Liver (tissue), 9 donors: ENCODE results near the gene ATXN1. TPM values are rescaled to one million over a fixed set of nuclear protein-coding genes. Genes with fewer than 3 reads are reported as not detected.

Source experiments
- DNase-seq: peaks from one replicate; pipeline ENCODE4 v3.0.0-alpha.2; 2017; ENCODE audit warnings: low spot score
- H3K27ac ChIP-seq, 2 donors: one replicate each; pipeline ENCODE4 v1.7.0; 2013; ENCODE audit warnings: inconsistent platforms in 2 of 2, low read length in 2 of 2, control low read depth in 1 of 2, low read depth in 1 of 2, mild to moderate bottlenecking in 1 of 2
- H3K27me3 ChIP-seq, 4 donors: one replicate each; pipeline versions ENCODE4 v1.6.1 to v1.7.0; 2013; ENCODE audit warnings: low read length in 3 of 4, inconsistent platforms in 1 of 4, mild to moderate bottlenecking in 1 of 4, moderate library complexity in 1 of 4; ENCODE audit not compliant: control insufficient read depth in 4 of 4, insufficient read depth in 4 of 4
- H3K36me3 ChIP-seq, 4 donors: one replicate each; pipeline versions ENCODE4 v1.6.1 to v1.7.0; 2013; ENCODE audit warnings: low read length in 3 of 4, mild to moderate bottlenecking in 3 of 4, low read depth in 1 of 4, moderate library complexity in 1 of 4; ENCODE audit not compliant: control insufficient read depth in 4 of 4, insufficient read depth in 3 of 4
- H3K4me1 ChIP-seq, 4 donors: one replicate each; pipeline versions ENCODE4 v1.6.1 to v1.7.0; 2013; ENCODE audit warnings: low read length in 3 of 4, mild to moderate bottlenecking in 3 of 4, moderate library complexity in 1 of 4; ENCODE audit not compliant: control insufficient read depth in 4 of 4, insufficient read depth in 4 of 4
- H3K4me3 ChIP-seq, 3 donors: one replicate each; pipeline versions ENCODE4 v1.6.1 to v1.7.0; 2013; ENCODE audit warnings: low read length in 3 of 3, control low read depth in 1 of 3, low read depth in 1 of 3, mild to moderate bottlenecking in 1 of 3
- H3K9ac ChIP-seq, 2 donors: one replicate each; pipeline ENCODE4 v1.7.0; 2013; ENCODE audit warnings: low read length in 2 of 2, mild to moderate bottlenecking in 2 of 2, moderate library complexity in 2 of 2, control low read depth in 1 of 2, low read depth in 1 of 2
- H3K9me3 ChIP-seq, 4 donors: one replicate each; pipeline versions ENCODE4 v1.6.1 to v1.7.0; 2013; ENCODE audit warnings: low read length in 3 of 4; ENCODE audit not compliant: control insufficient read depth in 4 of 4
- ATF3 ChIP-seq: IDR thresholded peaks from 2 replicates; pipeline ENCODE4 v1.6.1; 2016; ENCODE audit warnings: antibody characterized with exemption
- CTCF ChIP-seq: fragments of 150-350 bp; IDR thresholded peaks from 2 replicates; pipeline ENCODE4 v1.5.1; 2017; ENCODE audit warnings: improper control_type of control experiment, low read depth, low read length; ENCODE audit not compliant: missing input control
- EGR1 ChIP-seq, 2 donors: IDR thresholded peaks; 2 replicates each; pipeline ENCODE4 v1.6.1; 2016 to 2018; ENCODE audit warnings: antibody characterized with exemption in 2 of 2, low read depth in 2 of 2
- FOXA1 ChIP-seq: IDR thresholded peaks from 2 replicates; pipeline ENCODE4 v1.6.1; 2016; ENCODE audit warnings: antibody characterized with exemption
- FOXA2 ChIP-seq: IDR thresholded peaks from 2 replicates; pipeline ENCODE4 v1.6.1; 2016; ENCODE audit warnings: antibody characterized with exemption
- GABPA ChIP-seq, 2 donors: IDR thresholded peaks in 1 of 2; conservative IDR thresholded peaks in 1 of 2; 2 replicates each; pipeline ENCODE4 v1.6.1; 2016; ENCODE audit warnings: antibody characterized with exemption in 2 of 2, mild to moderate bottlenecking in 1 of 2, moderate library complexity in 1 of 2
- HNF4A ChIP-seq, 2 donors: conservative IDR thresholded peaks; 2 replicates each; pipeline ENCODE4 v1.6.1; 2016; ENCODE audit warnings: antibody characterized with exemption in 2 of 2, mild to moderate bottlenecking in 2 of 2
- HNF4G ChIP-seq: IDR thresholded peaks from 2 replicates; pipeline ENCODE4 v1.6.1; 2016; ENCODE audit warnings: antibody characterized with exemption
- JUND ChIP-seq, 2 donors: IDR thresholded peaks; 2 replicates each; pipeline ENCODE4 v1.6.1; 2016; ENCODE audit warnings: antibody characterized with exemption in 2 of 2
- NR2F2 ChIP-seq: IDR thresholded peaks from 2 replicates; pipeline ENCODE4 v1.6.1; 2016; ENCODE audit warnings: antibody characterized with exemption
- RAD21 ChIP-seq, 2 donors: IDR thresholded peaks; 2 replicates each; pipeline ENCODE4 v1.6.1; 2016; ENCODE audit warnings: antibody characterized with exemption in 2 of 2, mild to moderate bottlenecking in 2 of 2
- REST ChIP-seq: IDR thresholded peaks from 2 replicates; pipeline ENCODE4 v1.6.1; 2016; ENCODE audit warnings: antibody characterized with exemption, mild to moderate bottlenecking
- RXRA ChIP-seq, 2 donors: IDR thresholded peaks; 2 replicates each; pipeline ENCODE4 v1.6.1; 2017 to 2018; ENCODE audit warnings: antibody characterized with exemption in 2 of 2, mild to moderate bottlenecking in 1 of 2
- SP1 ChIP-seq: IDR thresholded peaks from 2 replicates; pipeline ENCODE4 v1.6.1; 2018; ENCODE audit warnings: antibody characterized with exemption, mild to moderate bottlenecking
- TAF1 ChIP-seq: conservative IDR thresholded peaks from 2 replicates; pipeline ENCODE4 v1.6.1; 2016; ENCODE audit warnings: antibody characterized with exemption, mild to moderate bottlenecking
- YY1 ChIP-seq: IDR thresholded peaks from 2 replicates; pipeline ENCODE4 v1.6.1; 2016; ENCODE audit warnings: antibody characterized with exemption, mild to moderate bottlenecking
- WGBS: extraction: QIAGEN DNeasy Blood & Tissue Kit; methylation state at CpG from one replicate; pipeline ENCODE4 v1.1.7; 2013; 5-methylcytosine and 5-hydroxymethylcytosine counted together
- polyA plus RNA-seq, 2 donors: library from polyadenylated mRNA; stranded (reverse) in 1 of 2; unstranded in 1 of 2; fragments of 200-250 nt in 1 of 2; fragments of >200 nt in 1 of 2; fragmentation: Nextera tagmentation in 1 of 2; extraction: Ambion mirVana in 1 of 2; gene quantifications; one replicate each; pipeline versions ENCODE4 v1.2.1 to v1.2.3, GENCODE V29; 2013 to 2015
- total RNA-seq, 2 donors: library from RNA; depleted of rRNA; stranded (reverse); fragments of >200 nt; gene quantifications; one replicate each; pipeline ENCODE4 v1.2.3, GENCODE V29; 2014
- TF ChIP-seq, protein P1 (sequence below): IDR thresholded peaks from 2 replicates; pipeline ENCODE4 v1.6.1; 2016; ENCODE audit warnings: antibody characterized with exemption
- TF ChIP-seq, protein P2 (sequence below): IDR thresholded peaks from 2 replicates; pipeline ENCODE4 v1.6.1; 2016; ENCODE audit warnings: antibody characterized with exemption
- donor health status: healthy.
- donor health status: healthy.
- donor health status: healthy.
- donor health status: healthy.
- donor health status: healthy.

The ATXN1 gene
- total and polyA plus RNA-seq, 4 donors = 4.3 to 29.7 (median 8.2) TPM

DNA sequence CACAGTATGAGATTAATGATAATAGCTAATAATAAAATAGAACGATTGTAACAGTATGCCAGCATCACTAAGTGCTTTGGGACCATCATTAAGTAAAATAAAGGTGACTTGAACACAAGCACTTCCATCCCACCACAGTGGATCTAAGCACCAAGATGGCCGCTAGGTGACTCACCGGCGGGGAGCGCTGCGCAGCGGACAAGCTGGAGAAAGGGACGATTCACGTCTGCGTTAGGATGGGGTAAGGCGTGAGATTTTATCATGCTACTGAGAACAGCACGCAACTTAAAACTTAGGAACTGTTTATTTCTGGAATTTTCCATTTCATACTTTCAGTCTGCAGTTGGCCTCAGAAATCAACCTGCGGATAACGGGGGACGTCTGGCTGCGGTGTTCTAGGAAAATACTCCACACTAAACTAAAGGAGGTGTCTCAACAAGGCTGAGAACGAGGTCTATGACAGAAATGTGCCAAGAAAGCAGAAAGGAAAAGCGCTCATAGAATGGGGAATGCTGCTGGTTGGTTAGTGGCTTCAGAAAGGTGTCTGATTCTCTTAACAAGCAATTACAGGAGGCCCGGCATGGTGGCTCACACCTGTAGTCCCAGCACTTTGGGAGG lies 408.3 kb downstream of the ATXN1 start:
- WGBS = 97% methylated on average over 19 of the region's 19 CpGs
- no peak overlapping the region for H3K4me3 ChIP-seq
- no peak overlapping the region for H3K9ac ChIP-seq
- H3K27me3 ChIP-seq = no peaks in the 10 kb centered on the region
- H3K9me3 ChIP-seq = no peaks in the 10 kb centered on the region
- DNase-seq = no peak
- TF ChIP-seq TAF1 (no peak), RXRA (IDR thresholded peaks at IDR 0.05) (no peak), YY1 (no peak), SP1 (no peak), FOXA2 (no peak), JUND (IDR thresholded peaks at IDR 0.05) (no peak), CTCF (no peak)
- TF ChIP-seq, protein P1, sequence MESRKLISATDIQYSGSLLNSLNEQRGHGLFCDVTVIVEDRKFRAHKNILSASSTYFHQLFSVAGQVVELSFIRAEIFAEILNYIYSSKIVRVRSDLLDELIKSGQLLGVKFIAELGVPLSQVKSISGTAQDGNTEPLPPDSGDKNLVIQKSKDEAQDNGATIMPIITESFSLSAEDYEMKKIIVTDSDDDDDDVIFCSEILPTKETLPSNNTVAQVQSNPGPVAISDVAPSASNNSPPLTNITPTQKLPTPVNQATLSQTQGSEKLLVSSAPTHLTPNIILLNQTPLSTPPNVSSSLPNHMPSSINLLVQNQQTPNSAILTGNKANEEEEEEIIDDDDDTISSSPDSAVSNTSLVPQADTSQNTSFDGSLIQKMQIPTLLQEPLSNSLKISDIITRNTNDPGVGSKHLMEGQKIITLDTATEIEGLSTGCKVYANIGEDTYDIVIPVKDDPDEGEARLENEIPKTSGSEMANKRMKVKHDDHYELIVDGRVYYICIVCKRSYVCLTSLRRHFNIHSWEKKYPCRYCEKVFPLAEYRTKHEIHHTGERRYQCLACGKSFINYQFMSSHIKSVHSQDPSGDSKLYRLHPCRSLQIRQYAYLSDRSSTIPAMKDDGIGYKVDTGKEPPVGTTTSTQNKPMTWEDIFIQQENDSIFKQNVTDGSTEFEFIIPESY = no peak
- H3K36me3 ChIP-seq = no peaks in the 10 kb centered on the region
- H3K27ac ChIP-seq = no peak overlapping the region
- no peaks in the 10 kb centered on the region for H3K4me1 ChIP-seq

DNA sequence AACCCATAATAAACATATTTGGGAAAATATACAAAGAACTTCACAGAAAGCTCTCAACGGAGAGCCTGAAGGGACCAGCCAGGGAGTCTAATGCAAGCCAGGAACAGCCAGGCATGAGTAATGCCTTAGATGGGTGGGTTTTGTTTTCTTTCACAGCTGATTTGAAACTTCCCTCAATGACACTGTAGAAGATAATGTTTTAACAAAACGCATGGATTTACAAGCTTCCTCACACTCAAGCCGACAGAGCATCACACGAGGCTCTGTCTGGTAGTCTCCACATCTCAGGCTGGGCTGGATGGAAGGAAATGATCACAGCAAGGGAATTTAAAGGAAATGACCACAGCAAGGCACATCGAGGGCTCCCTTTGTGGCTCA lies 409.0 kb downstream of the ATXN1 start:
- H3K27ac ChIP-seq = no peak overlapping the region
- H3K36me3 ChIP-seq = no peaks in the 10 kb centered on the region
- H3K9me3 ChIP-seq = no peaks in the 10 kb centered on the region
- H3K27me3 ChIP-seq = no peaks in the 10 kb centered on the region
- no peaks in the 10 kb centered on the region for H3K4me1 ChIP-seq
- no peak overlapping the region for H3K9ac ChIP-seq
- no peak overlapping the region for H3K4me3 ChIP-seq
- DNase-seq = no peak
- WGBS = 85% methylated on average over 5 of the region's 5 CpGs
- no peak for TF ChIP-seq JUND (IDR thresholded peaks at IDR 0.05)
- no peak for TF ChIP-seq TAF1
- no peak for TF ChIP-seq SP1
- no peak for TF ChIP-seq EGR1 (IDR thresholded peaks at IDR 0.05; ENCODE audit: low read depth in 2 of 2)

DNA sequence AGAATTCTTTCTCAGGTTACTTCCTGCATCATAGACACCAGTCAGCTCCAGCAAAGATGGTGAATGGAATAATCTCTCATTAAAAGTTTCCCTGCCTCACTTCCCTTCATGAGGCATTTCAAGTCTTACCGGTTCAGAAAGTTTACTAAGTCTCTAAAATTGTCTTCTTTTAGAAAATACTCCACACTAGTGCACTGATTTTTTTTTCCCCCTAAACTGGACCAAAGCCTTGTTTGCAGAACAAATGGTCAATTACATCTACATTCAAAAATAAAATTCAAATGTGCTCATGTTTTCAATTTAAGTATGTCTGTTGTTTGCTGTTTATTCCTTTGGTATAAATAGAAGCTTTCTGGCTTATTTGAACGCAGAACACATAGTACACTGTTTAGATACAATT lies 411.7 kb downstream of the ATXN1 start:
- DNase-seq = no peak
- H3K9me3 ChIP-seq = no peaks in the 10 kb centered on the region
- no peaks in the 10 kb centered on the region for H3K36me3 ChIP-seq
- H3K4me1 ChIP-seq = no peaks in the 10 kb centered on the region
- no peaks in the 10 kb centered on the region for H3K27me3 ChIP-seq
- WGBS = 90% methylated on average over 2 of the region's 2 CpGs
- H3K27ac ChIP-seq = no peak overlapping the region
- H3K9ac ChIP-seq = no peak overlapping the region
- H3K4me3 ChIP-seq = no peak overlapping the region
- TF ChIP-seq HNF4A (conservative IDR thresholded peaks at IDR 0.05) = no peak
- TF ChIP-seq FOXA1 = no peak
- no peak for TF ChIP-seq YY1
- TF ChIP-seq, protein P2, sequence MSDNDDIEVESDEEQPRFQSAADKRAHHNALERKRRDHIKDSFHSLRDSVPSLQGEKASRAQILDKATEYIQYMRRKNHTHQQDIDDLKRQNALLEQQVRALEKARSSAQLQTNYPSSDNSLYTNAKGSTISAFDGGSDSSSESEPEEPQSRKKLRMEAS = no peak
- TF ChIP-seq REST = no peak
- TF ChIP-seq NR2F2 = no peak
- no peak for TF ChIP-seq RAD21 (IDR thresholded peaks at IDR 0.05)
- no peak for TF ChIP-seq FOXA2
- no peak for TF ChIP-seq HNF4G
- no peak for TF ChIP-seq GABPA (IDR thresholded peaks at IDR 0.05 in 1 of 2, conservative IDR thresholded peaks at IDR 0.05 in 1 of 2)
- TF ChIP-seq SP1 = no peak
- TF ChIP-seq JUND (IDR thresholded peaks at IDR 0.05) = no peak
- no peak for TF ChIP-seq CTCF
- TF ChIP-seq ATF3 = no peak
- no peak for TF ChIP-seq RXRA (IDR thresholded peaks at IDR 0.05)
- no peak for TF ChIP-seq TAF1
